ENCODE results near the gene EIF2S1. TPM values are rescaled to one million over a fixed set of nuclear protein-coding genes. Genes with fewer than 3 reads are reported as not detected.
"Not testable (repeated sequence)": the region's sequence is repeated elsewhere in the genome, so short reads cannot be mapped to it uniquely, and the experiment has no call there.

EIF2S1 gene
- total RNA-seq, 2 experiments from 2014 or later: 23.1 to 28.8 TPM

DNA sequence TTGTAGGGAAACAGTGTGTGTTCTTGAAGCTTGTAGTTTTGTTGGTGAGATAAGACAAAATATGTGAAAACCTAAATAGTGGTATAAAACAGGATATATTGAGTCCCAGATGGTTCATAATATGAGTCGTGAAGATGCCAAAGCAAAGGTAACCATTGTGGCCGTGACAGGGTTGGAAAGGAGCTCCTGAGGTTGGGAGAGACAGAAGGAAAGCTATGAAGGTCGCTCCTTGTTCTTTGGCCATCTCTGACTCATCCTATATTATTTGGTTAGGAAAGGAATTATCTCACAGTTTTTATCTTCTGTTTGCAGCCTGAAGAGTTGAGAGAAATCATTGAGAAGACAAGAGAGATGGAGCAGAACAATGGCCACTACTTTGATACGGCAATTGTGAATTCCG, 27.7 kb upstream of the EIF2S1 start:
- H3K4me1 ChIP-seq (ENCODE audit: insufficient read depth, low read length): no peaks in the 10 kb centered on the region
- no peak for ATAC-seq (ENCODE audit: poor library complexity)
- ChIA-PET CTCF (no interaction called here), POLR2A (no interaction called here)
- DNase-seq: no peak
- no peaks in the 10 kb centered on the region for H3K27me3 ChIP-seq (ENCODE audit: control insufficient read depth in 1 of 2, insufficient read depth in 2 of 2, low read length in 2 of 2)
- Mint-ChIP-seq H3K4me1 (ENCODE audit: low read depth) (no peaks in the 10 kb centered on the region), H3K9me3 (no peaks in the 10 kb centered on the region), H3K27me3 (no peaks in the 10 kb centered on the region), H3K27ac (no peak overlapping the region), H3K4me3 (no peak overlapping the region), H3K36me3 (ENCODE audit: low read depth) (peaks cover 92% of the 10 kb centered on the region)
- H3K9me3 ChIP-seq (ENCODE audit: control insufficient read depth in 1 of 2, insufficient read depth in 1 of 2, low read length in 2 of 2): no peaks in the 10 kb centered on the region
- peaks cover 54% of the 10 kb centered on the region for H3K36me3 ChIP-seq (ENCODE audit: insufficient read depth, low read length)
- TF ChIP-seq CTCF (IDR thresholded peaks at IDR 0.05): no peak
- no peak overlapping the region for H3K27ac ChIP-seq (ENCODE audit: low read depth in 1 of 2, low read length in 2 of 2)
- H3K4me3 ChIP-seq (ENCODE audit: low read length): no peak overlapping the region
- intact Hi-C loops (cut with DNase I, micrococcal nuclease): no loop called here

- Histone ChIP-seq H3K4me3 (ENCODE audit: low read length) (no peak overlapping the region), H3K4me1 (ENCODE audit: insufficient read depth, low read length) (no peaks in the 10 kb centered on the region), H3K9me3 (ENCODE audit: control insufficient read depth in 1 of 2, insufficient read depth in 1 of 2, low read length in 2 of 2) (no peaks in the 10 kb centered on the region), H3K36me3 (ENCODE audit: insufficient read depth, low read length) (peaks cover 75% of the 10 kb centered on the region), H3K27me3 (ENCODE audit: control insufficient read depth in 1 of 2, insufficient read depth in 2 of 2, low read length in 2 of 2) (no peaks in the 10 kb centered on the region), H3K27ac (ENCODE audit: low read depth in 1 of 2, low read length in 2 of 2) (no peak overlapping the region)
- ATAC-seq (ENCODE audit: poor library complexity) (no peak), DNase-seq (peak in 4 of 14 experiments; percentile 6 to 40 (median 25))
- no peaks in the 10 kb centered on the region for H3K9me3 Mint-ChIP-seq
- H3K27me3 Mint-ChIP-seq: no peaks in the 10 kb centered on the region
- CTCF ChIA-PET: interaction anchor here (0.6 kb wide), 1 partner anchor 24 kb away, joined by 3 read pairs; the partner anchor contains the start of genes ATP6V1D and EIF2S1
- H3K36me3 Mint-ChIP-seq (ENCODE audit: low read depth): peaks cover 92% of the 10 kb centered on the region
- intact Hi-C loops (cut with DNase I, micrococcal nuclease): loop anchor here in 1 of 2 experiments (5.0 kb wide), 2 partner anchors 168 to 978 kb away; no protein-coding TSS in a partner anchor
- POLR2A ChIA-PET: no interaction called here
- peak overlapping the region; percentile 10 for H3K27ac Mint-ChIP-seq
- H3K4me1 Mint-ChIP-seq (ENCODE audit: low read depth): no peaks in the 10 kb centered on the region
- no peak overlapping the region for H3K4me3 Mint-ChIP-seq
- peak; percentile 41 for TF ChIP-seq CTCF (IDR thresholded peaks at IDR 0.05)
These were observed 24.3 kb upstream of the EIF2S1 start for GRCh38 chr14:67335781-67336180.

DNA sequence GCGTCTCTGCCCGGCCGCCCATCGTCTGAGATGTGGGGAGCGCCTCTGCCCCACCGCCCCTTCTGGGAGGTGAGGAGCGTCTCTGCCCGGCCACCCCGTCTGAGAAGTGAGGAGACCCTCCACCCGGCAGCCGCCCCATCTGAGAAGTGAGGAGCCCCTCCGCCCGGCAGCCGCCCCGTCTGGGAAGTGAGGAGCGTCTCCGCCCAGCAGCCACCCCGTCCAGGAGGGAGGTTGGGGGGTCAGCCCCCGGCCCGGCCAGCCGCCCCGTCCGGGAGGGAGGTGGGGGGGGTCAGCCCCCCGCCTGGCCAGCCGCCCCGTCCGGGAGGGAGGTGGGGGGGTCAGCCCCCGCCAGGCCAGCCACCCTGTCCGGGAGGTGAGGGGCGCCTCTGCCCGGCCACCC, 18.9 kb upstream of the EIF2S1 start:
- H3K4me3 Mint-ChIP-seq; ATAC-seq (ENCODE audit: poor library complexity); H3K4me1 Mint-ChIP-seq (ENCODE audit: low read depth); H3K27ac ChIP-seq (ENCODE audit: low read depth in 1 of 2, low read length in 2 of 2); H3K4me1 ChIP-seq (ENCODE audit: insufficient read depth, low read length); H3K27ac Mint-ChIP-seq; H3K27me3 Mint-ChIP-seq; POLR2A ChIA-PET; H3K9me3 ChIP-seq (ENCODE audit: control insufficient read depth in 1 of 2, insufficient read depth in 1 of 2, low read length in 2 of 2); intact Hi-C loops (cut with DNase I, micrococcal nuclease); H3K9me3 Mint-ChIP-seq; H3K4me3 ChIP-seq (ENCODE audit: low read length); H3K27me3 ChIP-seq (ENCODE audit: control insufficient read depth in 1 of 2, insufficient read depth in 2 of 2, low read length in 2 of 2); CTCF ChIA-PET; DNase-seq: not testable (repeated sequence)
- H3K36me3 ChIP-seq (ENCODE audit: insufficient read depth, low read length): peaks cover 71% of the 10 kb centered on the region
- H3K36me3 Mint-ChIP-seq (ENCODE audit: low read depth): peaks cover 75% of the 10 kb centered on the region

GRCh38 chr14:67343601-67344230, 16.4 kb upstream of the EIF2S1 start:
- H3K27ac Mint-ChIP-seq: no peak overlapping the region
- Histone ChIP-seq H3K4me3 (ENCODE audit: low read length) (no peak overlapping the region), H3K36me3 (ENCODE audit: insufficient read depth, low read length) (peaks cover 60% of the 10 kb centered on the region), H3K9me3 (ENCODE audit: control insufficient read depth in 1 of 2, insufficient read depth in 1 of 2, low read length in 2 of 2) (no peaks in the 10 kb centered on the region), H3K27ac (ENCODE audit: low read depth in 1 of 2, low read length in 2 of 2) (no peak overlapping the region), H3K27me3 (ENCODE audit: control insufficient read depth in 1 of 2, insufficient read depth in 2 of 2, low read length in 2 of 2) (no peaks in the 10 kb centered on the region), H3K4me1 (ENCODE audit: insufficient read depth, low read length) (no peaks in the 10 kb centered on the region)
- H3K27me3 Mint-ChIP-seq: no peaks in the 10 kb centered on the region
- H3K36me3 Mint-ChIP-seq (ENCODE audit: low read depth): peaks cover 73% of the 10 kb centered on the region
- intact Hi-C loops (cut with DNase I, micrococcal nuclease): no loop called here
- CTCF ChIA-PET: no interaction called here
- no peak for TF ChIP-seq CTCF (IDR thresholded peaks at IDR 0.05)
- H3K9me3 Mint-ChIP-seq: no peaks in the 10 kb centered on the region
- H3K4me3 Mint-ChIP-seq: no peak overlapping the region
- ATAC-seq (ENCODE audit: poor library complexity) (no peak), DNase-seq (no peak)
- POLR2A ChIA-PET: no interaction called here
- no peaks in the 10 kb centered on the region for H3K4me1 Mint-ChIP-seq (ENCODE audit: low read depth)
